Spleen (tissue), 7 donors: ENCODE data around the gene DNTT.

ENCODE experiments used
- CTCF ChIP-seq, 11 experiments: fragments of 200-600 bp in 7 of 11; fragments of 450-650 bp in 4 of 11; sonication (generic) in 4 of 11; IDR thresholded peaks in 8 of 11; conservative IDR thresholded peaks in 3 of 11; 1 replicate in 7 of 11; 2 replicates in 4 of 11; pipeline versions ENCODE4 v1.4.0 to v1.8.0; 2016 to 2021; ENCODE audit warnings: antibody characterized with exemption in 11 of 11, inconsistent platforms in 4 of 11, mild to moderate bottlenecking in 1 of 11
- POLR2A ChIP-seq, 3 donors: fragments of 450-650 bp; IDR thresholded peaks; one replicate each; pipeline ENCODE4 v1.5.1; 2017; ENCODE audit warnings: antibody characterized with exemption in 3 of 3, mild to moderate bottlenecking in 1 of 3
- donor health status: DM: no; HTN: no; CAD: no; lungs with moderate emphysema.
- donor health status: DM: no; HTN: no; CAD: no.
- donor health status: DM: no; HTN: no; CAD: no.

GRCh38 chr10:96367470-96367869 lies 63.2 kb downstream of the DNTT start:
- TF ChIP-seq CTCF (IDR thresholded peaks at IDR 0.05 in 8 of 11, conservative IDR thresholded peaks at IDR 0.05 in 3 of 11) (no peak), POLR2A (IDR thresholded peaks at IDR 0.05) (no peak)
